Right lobe of liver (tissue), 4 donors: ENCODE data around the gene UVSSA.
"Not testable (repeated sequence)": the region's sequence is repeated elsewhere in the genome, so short reads cannot be mapped to it uniquely, and the experiment has no call there.

Source experiments
- CTCF ChIP-seq, 4 donors: fragments of 200-600 bp in 3 of 4; fragments of 450-650 bp in 1 of 4; IDR thresholded peaks; one replicate each; pipeline versions ENCODE4 v1.5.1 to v1.8.0; 2016 to 2022; ENCODE audit warnings: antibody characterized with exemption in 4 of 4, mild to moderate bottlenecking in 2 of 4
- POLR2A ChIP-seq: fragments of 450-650 bp; IDR thresholded peaks from one replicate; pipeline ENCODE4 v1.6.1; 2017; ENCODE audit warnings: antibody characterized with exemption, mild to moderate bottlenecking
- donor health status: DM: no; HTN: no; CAD: no.
- donor health status: DM: no; HTN: no; CAD: no.
- donor health status: DM: no; HTN: yes; CAD: no.

DNA sequence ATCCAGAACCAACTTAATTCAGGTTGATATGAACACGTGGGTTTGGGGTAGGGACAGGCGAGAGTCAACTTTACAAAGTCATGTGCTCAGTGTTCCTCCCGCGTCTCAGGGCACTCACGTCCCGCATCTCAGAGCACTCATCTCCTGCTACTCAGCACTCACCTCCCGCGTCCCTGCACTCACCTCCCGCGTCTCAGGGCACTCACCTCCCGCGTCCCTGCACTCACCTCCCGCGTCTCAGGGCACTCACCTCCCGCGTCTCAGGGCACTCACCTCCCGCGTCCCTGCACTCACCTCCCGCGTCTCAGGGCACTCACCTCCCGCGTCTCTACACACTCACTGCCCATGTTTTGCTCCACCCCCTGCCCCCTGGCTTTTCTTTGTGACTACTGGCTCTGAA is 25.6 kb downstream of the UVSSA start:
- not testable (repeated sequence) for TF ChIP-seq CTCF (IDR thresholded peaks at IDR 0.05); POLR2A
